HepG2 (cell line): Measurements from ENCODE around the gene NEK7. TPM values are rescaled to one million over a fixed set of nuclear protein-coding genes. Genes with fewer than 3 reads are reported as not detected.

Experiments used
- ATAC-seq: fragments of 200-7000 bp; cut with Tn5 transposase; 3 replicates; pipeline ENCODE4 v1.9.1; 2020; ENCODE audit warnings: mild to moderate bottlenecking, moderate library complexity
- BruUV-seq: library from RNA; stranded (reverse); fragments of 400-500 nt; replicated peaks from 2 replicates; lab custom pipeline; 2021; lab: Mats Ljungman, UMichigan
- CTCF ChIA-PET: fragments of 300-600 bp; formaldehyde crosslinking; extraction: SDS; loops from one replicate; lab custom pipeline; 2021; ENCODE audit warnings: low total read pairs, inconsistent platforms, low intra/inter-chr PET ratio; lab: Yijun Ruan, JAX
- POLR2A ChIA-PET: fragments of 350-600 bp; sonication (Branson Sonifier 250); formaldehyde crosslinking; loops from one replicate; lab custom pipeline; 2020; ENCODE audit warnings: antibody characterized with exemption, inconsistent platforms; lab: Yijun Ruan, JAX
- DNase-seq: peaks from one replicate; pipeline ENCODE4 v3.0.0-alpha.2; 2015; ENCODE audit warnings: low spot score
- FAIRE-seq: peaks from 3 replicates; lab custom pipeline; 2011; peaks lifted over from hg19 to GRCh38; lab: Jason Lieb, UNC
- H2AFZ ChIP-seq: one replicate; pipeline ENCODE4 v1.6.1; 2011; ENCODE audit warnings: low read length, inconsistent platforms
- H3K27ac ChIP-seq: fragments of 300-600 bp; 3 replicates; pipeline ENCODE4 v1.8.0; 2011; ENCODE audit warnings: mixed run types, mild to moderate bottlenecking, mixed read lengths, low read length, inconsistent platforms; ENCODE audit not compliant: insufficient read depth; ENCODE audit errors: extremely low read length
- H3K27me3 ChIP-seq, 2 experiments: fragments of 200-600 bp in 1 of 2; 2 replicates in 1 of 2; 3 replicates in 1 of 2; pipeline versions ENCODE4 v1.6.0 to v1.8.0; 2011; ENCODE audit warnings: low read length in 2 of 2, mild to moderate bottlenecking in 2 of 2, moderate library complexity in 2 of 2, inconsistent platforms in 1 of 2; ENCODE audit not compliant: insufficient read depth in 2 of 2, control insufficient read depth in 1 of 2
- H3K36me3 ChIP-seq, 2 experiments: fragments of 200-600 bp in 1 of 2; replicated peaks in 1 of 2; 2 replicates in 1 of 2; 3 replicates in 1 of 2; pipeline versions ENCODE4 v1.5.1 to v1.8.0; 2011; ENCODE audit warnings: low read length in 2 of 2, inconsistent platforms in 1 of 2; ENCODE audit not compliant: insufficient read depth in 2 of 2, control insufficient read depth in 1 of 2
- H3K4me1 ChIP-seq: 2 replicates; pipeline ENCODE4 v1.5.1; 2012; ENCODE audit warnings: low read length, inconsistent platforms; ENCODE audit not compliant: insufficient read depth
- H3K4me2 ChIP-seq: 2 replicates; pipeline ENCODE4 v1.6.0; 2011; ENCODE audit warnings: low read depth, low read length, inconsistent platforms
- H3K4me3 ChIP-seq, 3 experiments: fragments of 200-600 bp in 1 of 3; sonication (generic), shearing (Covaris generic) in 1 of 3; replicated peaks in 1 of 3; 2 replicates each; pipeline ENCODE4 v1.5.1; 2011 to 2016; ENCODE audit warnings: low read length in 3 of 3, inconsistent platforms in 2 of 3, low read depth in 2 of 3, mild to moderate bottlenecking in 2 of 3, control low read depth in 1 of 3, mixed read lengths in 1 of 3; ENCODE audit not compliant: insufficient read depth in 1 of 3
- H3K79me2 ChIP-seq: one replicate; pipeline ENCODE4 v1.6.1; 2011; ENCODE audit warnings: low read length, inconsistent platforms; ENCODE audit not compliant: insufficient read depth
- H3K9ac ChIP-seq: 2 replicates; pipeline ENCODE4 v1.6.0; 2011; ENCODE audit warnings: mild to moderate bottlenecking, low read depth, low read length, inconsistent platforms; ENCODE audit not compliant: insufficient read depth
- H3K9me3 ChIP-seq: 2 replicates; pipeline ENCODE4 v1.5.1; 2012; ENCODE audit warnings: mild to moderate bottlenecking, low read length
- H4K20me1 ChIP-seq: 2 replicates; pipeline ENCODE4 v1.6.0; 2011; ENCODE audit warnings: inconsistent platforms, mild to moderate bottlenecking, low read length, moderate library complexity; ENCODE audit not compliant: insufficient read depth
- E2F5 ChIP-seq: sonication (generic); formaldehyde crosslinking; conservative IDR thresholded peaks from 2 replicates; pipeline ENCODE4 v1.4.0; 2020; ENCODE audit warnings: missing genetic modification reagents
- ELF1 ChIP-seq: sonication (generic); formaldehyde crosslinking; IDR thresholded peaks from 2 replicates; pipeline ENCODE4 v1.4.0; 2020; ENCODE audit warnings: missing genetic modification reagents
- PHF20 ChIP-seq: sonication (generic); formaldehyde crosslinking; IDR thresholded peaks from 2 replicates; pipeline ENCODE4 v1.5.0; 2020; ENCODE audit warnings: mild to moderate bottlenecking, missing genetic modification reagents
- PHF21A ChIP-seq: sonication (generic); formaldehyde crosslinking; IDR thresholded peaks from 2 replicates; pipeline ENCODE4 v1.5.0; 2020; ENCODE audit warnings: mild to moderate bottlenecking, missing genetic modification reagents
- SSRP1 ChIP-seq: IDR thresholded peaks from 2 replicates; pipeline ENCODE4 v1.6.1; 2016; ENCODE audit warnings: control low read depth
- ZNF333 ChIP-seq: sonication (generic); formaldehyde crosslinking; IDR thresholded peaks from 2 replicates; pipeline ENCODE4 v1.4.0; 2020; ENCODE audit warnings: mild to moderate bottlenecking, missing genetic modification reagents, borderline replicate concordance
- ZNF543 ChIP-seq: sonication (generic); formaldehyde crosslinking; IDR thresholded peaks from 2 replicates; pipeline ENCODE4 v1.4.0; 2020; ENCODE audit warnings: mild to moderate bottlenecking, missing genetic modification reagents
- ZNF660 ChIP-seq: sonication (generic); formaldehyde crosslinking; IDR thresholded peaks from 2 replicates; pipeline ENCODE4 v1.5.1; 2020; ENCODE audit warnings: mild to moderate bottlenecking, low read depth, missing genetic modification reagents, borderline replicate concordance
- WGBS: methylation state at CpG from one replicate; pipeline ENCODE4 v1.1.6; 2017; ENCODE audit warnings: low lambda C conversion rate; 5-methylcytosine and 5-hydroxymethylcytosine counted together
- in situ Hi-C: cut with HindIII; loops from 2 replicates; pipeline ENCODE4 v1.10.0; 2017; ENCODE audit warnings: low pct_unique_long_range_greater_than_20kb; ENCODE audit not compliant: extremely low pct_ligation_motif_present
- intact Hi-C: fragments of 100-400 bp; cut with micrococcal nuclease; formaldehyde crosslinking; loops from one replicate; pipeline ENCODE4 v1.10.0; 2022; ENCODE audit not compliant: unreplicated experiment
- polyA plus RNA-seq, 8 experiments: library from polyadenylated mRNA; depleted of rRNA in 3 of 8; stranded (reverse) in 7 of 8; unstranded in 1 of 8; fragments of >200 nt; fragmentation: Illumina TruSeq in 4 of 8; extraction: Trizol in 4 of 8; gene quantifications; 2 replicates each; pipeline versions ENCODE4 v1.2.1 to v1.2.3, GENCODE V29; 2011 to 2016; ENCODE audit warnings: low read depth in 4 of 8, missing spikeins in 1 of 8, mixed read lengths in 1 of 8; ENCODE audit not compliant: insufficient read depth in 1 of 8
- total RNA-seq, 5 experiments: library from RNA; depleted of rRNA; stranded (reverse); fragments of >200 nt; fragmentation: Illumina TruSeq; extraction: Trizol; gene quantifications; 2 replicates each; pipeline ENCODE4 v1.2.3, GENCODE V29; 2016; ENCODE audit warnings: low read depth in 1 of 5
- TF ChIP-seq, protein P1 (sequence below): sonication (generic); formaldehyde crosslinking; IDR thresholded peaks from 2 replicates; pipeline ENCODE4 v1.5.0; 2020; ENCODE audit warnings: mild to moderate bottlenecking, missing genetic modification reagents, borderline replicate concordance
- TF ChIP-seq, protein P2 (sequence below), 2 experiments: sonication (generic) in 1 of 2; formaldehyde crosslinking in 1 of 2; IDR thresholded peaks; 2 replicates each; pipeline versions ENCODE4 v1.4.0 to v1.6.1; 2016 to 2020; ENCODE audit warnings: borderline replicate concordance in 1 of 2, low read depth in 1 of 2, mild to moderate bottlenecking in 1 of 2, missing genetic modification reagents in 1 of 2

The NEK7 gene
- total and polyA plus RNA-seq, 2 of the 13 experiments (the other 11 are each of a cell fraction or from before 2014, with no cell fraction given): 18.1 to 19.2 TPM

DNA sequence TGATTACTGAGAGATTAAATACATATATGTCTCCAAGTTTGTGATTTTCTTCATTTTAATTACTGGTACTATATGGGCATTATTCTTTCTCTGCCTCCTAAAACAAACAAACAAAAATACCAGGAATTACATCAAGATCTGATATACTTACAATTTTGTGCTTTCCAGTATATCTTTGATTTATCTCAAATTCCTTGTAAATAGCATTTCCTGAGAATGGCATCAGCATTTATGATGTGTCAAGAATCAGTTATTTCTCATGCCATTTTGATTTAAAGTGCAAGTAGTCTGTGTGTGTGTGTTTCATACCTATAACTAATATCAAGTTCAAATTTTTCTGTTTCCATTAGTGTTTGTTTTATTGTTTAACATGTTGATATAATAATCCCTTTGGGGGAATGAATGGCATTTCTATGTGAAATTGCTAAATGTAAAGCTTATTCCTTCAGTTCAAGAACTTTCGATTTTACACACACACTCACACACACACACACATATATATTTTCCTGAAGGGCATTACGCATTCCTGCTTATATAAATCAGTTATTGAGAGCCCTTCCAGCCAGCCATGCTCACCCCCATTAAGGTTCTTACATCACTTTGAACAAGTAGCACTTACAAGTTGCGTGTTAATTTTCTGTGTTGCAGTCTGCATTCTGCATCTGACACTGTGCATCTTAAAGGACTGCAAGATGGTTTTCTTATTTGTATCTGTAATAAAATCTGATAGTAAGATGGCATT lies 102.7 kb downstream of the NEK7 start:
- BruUV-seq: no TSS peak
- Histone ChIP-seq H3K4me2 (no peak overlapping the region), H3K79me2 (no peaks in the 10 kb centered on the region), H3K4me1 (no peaks in the 10 kb centered on the region), H3K36me3 (peaks cover 0 to 1% of the 10 kb centered on the region in 2 experiments; a peak in 1 of 5 replicates), H3K4me3 (no peak overlapping the region), H3K9me3 (no peaks in the 10 kb centered on the region), H3K9ac (no peak overlapping the region), H2AFZ (no peak overlapping the region), H3K27ac (no peak overlapping the region), H3K27me3 (no peaks in the 10 kb centered on the region), H4K20me1 (no peaks in the 10 kb centered on the region)
- CTCF ChIA-PET: no interaction called here
- no peak for DNase-seq
- no peak for ATAC-seq
- no peak for FAIRE-seq
- 98% methylated on average over 3 of the region's 3 CpGs for WGBS
- POLR2A ChIA-PET: no interaction called here
- in situ Hi-C loops: no loop called here
- intact Hi-C loops: no loop called here
- TF ChIP-seq ZNF333 (no peak), E2F5 (CRISPR knock-in tag) (no peak), PHF20 (CRISPR knock-in tag) (no peak), ZNF543 (no peak), SSRP1 (CRISPR knock-in tag) (no peak), PHF21A (CRISPR knock-in tag) (no peak), ZNF660 (CRISPR knock-in tag) (no peak), ELF1 (CRISPR knock-in tag) (no peak)
- TF ChIP-seq, protein P1, sequence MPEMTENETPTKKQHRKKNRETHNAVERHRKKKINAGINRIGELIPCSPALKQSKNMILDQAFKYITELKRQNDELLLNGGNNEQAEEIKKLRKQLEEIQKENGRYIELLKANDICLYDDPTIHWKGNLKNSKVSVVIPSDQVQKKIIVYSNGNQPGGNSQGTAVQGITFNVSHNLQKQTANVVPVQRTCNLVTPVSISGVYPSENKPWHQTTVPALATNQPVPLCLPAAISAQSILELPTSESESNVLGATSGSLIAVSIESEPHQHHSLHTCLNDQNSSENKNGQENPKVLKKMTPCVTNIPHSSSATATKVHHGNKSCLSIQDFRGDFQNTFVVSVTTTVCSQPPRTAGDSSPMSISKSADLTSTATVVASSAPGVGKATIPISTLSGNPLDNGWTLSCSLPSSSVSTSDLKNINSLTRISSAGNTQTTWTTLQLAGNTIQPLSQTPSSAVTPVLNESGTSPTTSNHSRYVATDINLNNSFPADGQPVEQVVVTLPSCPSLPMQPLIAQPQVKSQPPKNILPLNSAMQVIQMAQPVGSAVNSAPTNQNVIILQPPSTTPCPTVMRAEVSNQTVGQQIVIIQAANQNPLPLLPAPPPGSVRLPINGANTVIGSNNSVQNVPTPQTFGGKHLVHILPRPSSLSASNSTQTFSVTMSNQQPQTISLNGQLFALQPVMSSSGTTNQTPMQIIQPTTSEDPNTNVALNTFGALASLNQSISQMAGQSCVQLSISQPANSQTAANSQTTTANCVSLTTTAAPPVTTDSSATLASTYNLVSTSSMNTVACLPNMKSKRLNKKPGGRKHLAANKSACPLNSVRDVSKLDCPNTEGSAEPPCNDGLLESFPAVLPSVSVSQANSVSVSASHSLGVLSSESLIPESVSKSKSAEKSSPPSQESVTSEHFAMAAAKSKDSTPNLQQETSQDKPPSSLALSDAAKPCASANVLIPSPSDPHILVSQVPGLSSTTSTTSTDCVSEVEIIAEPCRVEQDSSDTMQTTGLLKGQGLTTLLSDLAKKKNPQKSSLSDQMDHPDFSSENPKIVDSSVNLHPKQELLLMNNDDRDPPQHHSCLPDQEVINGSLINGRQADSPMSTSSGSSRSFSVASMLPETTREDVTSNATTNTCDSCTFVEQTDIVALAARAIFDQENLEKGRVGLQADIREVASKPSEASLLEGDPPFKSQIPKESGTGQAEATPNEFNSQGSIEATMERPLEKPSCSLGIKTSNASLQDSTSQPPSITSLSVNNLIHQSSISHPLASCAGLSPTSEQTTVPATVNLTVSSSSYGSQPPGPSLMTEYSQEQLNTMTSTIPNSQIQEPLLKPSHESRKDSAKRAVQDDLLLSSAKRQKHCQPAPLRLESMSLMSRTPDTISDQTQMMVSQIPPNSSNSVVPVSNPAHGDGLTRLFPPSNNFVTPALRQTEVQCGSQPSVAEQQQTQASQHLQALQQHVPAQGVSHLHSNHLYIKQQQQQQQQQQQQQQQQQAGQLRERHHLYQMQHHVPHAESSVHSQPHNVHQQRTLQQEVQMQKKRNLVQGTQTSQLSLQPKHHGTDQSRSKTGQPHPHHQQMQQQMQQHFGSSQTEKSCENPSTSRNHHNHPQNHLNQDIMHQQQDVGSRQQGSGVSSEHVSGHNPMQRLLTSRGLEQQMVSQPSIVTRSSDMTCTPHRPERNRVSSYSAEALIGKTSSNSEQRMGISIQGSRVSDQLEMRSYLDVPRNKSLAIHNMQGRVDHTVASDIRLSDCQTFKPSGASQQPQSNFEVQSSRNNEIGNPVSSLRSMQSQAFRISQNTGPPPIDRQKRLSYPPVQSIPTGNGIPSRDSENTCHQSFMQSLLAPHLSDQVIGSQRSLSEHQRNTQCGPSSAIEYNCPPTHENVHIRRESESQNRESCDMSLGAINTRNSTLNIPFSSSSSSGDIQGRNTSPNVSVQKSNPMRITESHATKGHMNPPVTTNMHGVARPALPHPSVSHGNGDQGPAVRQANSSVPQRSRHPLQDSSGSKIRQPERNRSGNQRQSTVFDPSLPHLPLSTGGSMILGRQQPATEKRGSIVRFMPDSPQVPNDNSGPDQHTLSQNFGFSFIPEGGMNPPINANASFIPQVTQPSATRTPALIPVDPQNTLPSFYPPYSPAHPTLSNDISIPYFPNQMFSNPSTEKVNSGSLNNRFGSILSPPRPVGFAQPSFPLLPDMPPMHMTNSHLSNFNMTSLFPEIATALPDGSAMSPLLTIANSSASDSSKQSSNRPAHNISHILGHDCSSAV: no peak
- TF ChIP-seq, protein P2, sequence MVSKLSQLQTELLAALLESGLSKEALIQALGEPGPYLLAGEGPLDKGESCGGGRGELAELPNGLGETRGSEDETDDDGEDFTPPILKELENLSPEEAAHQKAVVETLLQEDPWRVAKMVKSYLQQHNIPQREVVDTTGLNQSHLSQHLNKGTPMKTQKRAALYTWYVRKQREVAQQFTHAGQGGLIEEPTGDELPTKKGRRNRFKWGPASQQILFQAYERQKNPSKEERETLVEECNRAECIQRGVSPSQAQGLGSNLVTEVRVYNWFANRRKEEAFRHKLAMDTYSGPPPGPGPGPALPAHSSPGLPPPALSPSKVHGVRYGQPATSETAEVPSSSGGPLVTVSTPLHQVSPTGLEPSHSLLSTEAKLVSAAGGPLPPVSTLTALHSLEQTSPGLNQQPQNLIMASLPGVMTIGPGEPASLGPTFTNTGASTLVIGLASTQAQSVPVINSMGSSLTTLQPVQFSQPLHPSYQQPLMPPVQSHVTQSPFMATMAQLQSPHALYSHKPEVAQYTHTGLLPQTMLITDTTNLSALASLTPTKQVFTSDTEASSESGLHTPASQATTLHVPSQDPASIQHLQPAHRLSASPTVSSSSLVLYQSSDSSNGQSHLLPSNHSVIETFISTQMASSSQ (IDR thresholded peaks at IDR 0.05; ENCODE audit: low read depth): no peak
- TF ChIP-seq, protein P2 (CRISPR knock-in tag; IDR thresholded peaks at IDR 0.05; ENCODE audit: borderline replicate concordance): no peak
